WTC11 (cell line): ENCODE results near the gene VAMP2. TPM values are rescaled to one million over a fixed set of nuclear protein-coding genes. Genes with fewer than 3 reads are reported as not detected.

Experiments
- ATAC-seq: fragments of 200-7000 bp; cut with Tn5 transposase; 2 replicates; pipeline ENCODE4 v1.10.0; 2021; ENCODE audit warnings: mild to moderate bottlenecking, moderate library complexity
- CTCF ChIA-PET: fragments of 300-600 bp; sonication (Branson Sonifier 250); formaldehyde crosslinking; loops from one replicate; lab custom pipeline; 2021; ENCODE audit warnings: antibody characterized with exemption; lab: Charles Lee
- POLR2A ChIA-PET: fragments of 350-600 bp; sonication (Branson Sonifier 250); formaldehyde crosslinking; loops from one replicate; lab custom pipeline; 2021; ENCODE audit warnings: antibody characterized with exemption; lab: Charles Lee
- DNase-seq: peaks from one replicate; pipeline ENCODE4 v3.0.0; 2021; ENCODE audit warnings: low spot score
- H3K27ac Mint-ChIP-seq: 2 replicates; pipeline ENCODE4 v1.8.0; 2021; ENCODE audit warnings: mixed read lengths
- H3K27me3 Mint-ChIP-seq: 2 replicates; pipeline ENCODE4 v1.8.0; 2021; ENCODE audit warnings: low read depth, mild to moderate bottlenecking, moderate library complexity, mixed read lengths
- H3K36me3 Mint-ChIP-seq: 2 replicates; pipeline ENCODE4 v1.8.0; 2021; ENCODE audit warnings: mixed read lengths
- H3K4me1 Mint-ChIP-seq: 2 replicates; pipeline ENCODE4 v1.8.0; 2022; ENCODE audit warnings: mixed read lengths
- H3K4me3 Mint-ChIP-seq: 2 replicates; pipeline ENCODE4 v1.8.0; 2021; ENCODE audit warnings: mild to moderate bottlenecking, moderate library complexity, mixed read lengths
- H3K9me3 Mint-ChIP-seq: 2 replicates; pipeline ENCODE4 v1.8.0; 2021; ENCODE audit warnings: mixed read lengths
- E2F1 ChIP-seq: sonication (generic); formaldehyde crosslinking; IDR thresholded peaks from 2 replicates; pipeline ENCODE4 v1.8.0; 2022; ENCODE audit warnings: mild to moderate bottlenecking, missing genetic modification reagents
- ESRRA ChIP-seq: sonication (generic); formaldehyde crosslinking; IDR thresholded peaks from 2 replicates; pipeline ENCODE4 v1.8.1; 2022; ENCODE audit warnings: mild to moderate bottlenecking, missing genetic modification reagents, borderline replicate concordance
- ETV6 ChIP-seq: sonication (generic); formaldehyde crosslinking; IDR thresholded peaks from 2 replicates; pipeline ENCODE4 v1.8.1; 2022; ENCODE audit warnings: mild to moderate bottlenecking, missing genetic modification reagents
- FOXK1 ChIP-seq: sonication (generic); formaldehyde crosslinking; IDR thresholded peaks from 2 replicates; pipeline ENCODE4 v1.8.0; 2022; ENCODE audit warnings: mild to moderate bottlenecking, moderate library complexity, missing genetic modification reagents
- MAX ChIP-seq: sonication (generic); formaldehyde crosslinking; IDR thresholded peaks from 2 replicates; pipeline ENCODE4 v1.8.0; 2022; ENCODE audit warnings: mild to moderate bottlenecking, missing genetic modification reagents
- NR1H2 ChIP-seq: sonication (generic); formaldehyde crosslinking; IDR thresholded peaks from 2 replicates; pipeline ENCODE4 v1.9.0; 2021; ENCODE audit warnings: mild to moderate bottlenecking, moderate library complexity, missing genetic modification reagents
- PRDM15 ChIP-seq: sonication (generic); formaldehyde crosslinking; IDR thresholded peaks from 2 replicates; pipeline ENCODE4 v1.8.0; 2022; ENCODE audit warnings: missing genetic modification reagents
- PREB ChIP-seq: sonication (generic); formaldehyde crosslinking; IDR thresholded peaks from 2 replicates; pipeline ENCODE4 v1.8.1; 2022; ENCODE audit warnings: mild to moderate bottlenecking, missing genetic modification reagents, moderate library complexity, borderline replicate concordance
- TEAD4 ChIP-seq: sonication (generic); formaldehyde crosslinking; IDR thresholded peaks from 2 replicates; pipeline ENCODE4 v1.8.0; 2022; ENCODE audit warnings: mild to moderate bottlenecking, missing genetic modification reagents
- USF1 ChIP-seq: sonication (generic); formaldehyde crosslinking; IDR thresholded peaks from 2 replicates; pipeline ENCODE4 v1.8.0; 2022; ENCODE audit warnings: mild to moderate bottlenecking, missing genetic modification reagents
- ZNF232 ChIP-seq: sonication (generic); formaldehyde crosslinking; IDR thresholded peaks from 2 replicates; pipeline ENCODE4 v1.8.0; 2022; ENCODE audit warnings: mild to moderate bottlenecking, missing genetic modification reagents
- ZNF281 ChIP-seq: sonication (generic); formaldehyde crosslinking; IDR thresholded peaks from 2 replicates; pipeline ENCODE4 v1.8.0; 2023; ENCODE audit warnings: mild to moderate bottlenecking, missing genetic modification reagents
- total RNA-seq: library from RNA; stranded (reverse); gene quantifications from 3 replicates; pipeline ENCODE4 v1.2.3, GENCODE V29; 2021

Gene VAMP2
- total RNA-seq, 1 experiment from 2014 or later, result 27.4 TPM

- TF ChIP-seq FOXK1, result peak; percentile 41; the same call in 1 of the 2 replicates
Measured at GRCh38 chr17:8123695-8124349, 38.9 kb downstream of the VAMP2 start, which contains the start of gene HES7 (continued).

- Mint-ChIP-seq H3K27ac (no peak overlapping the region), H3K4me3 (peak overlapping the region; percentile 85), H3K9me3 (no peaks in the 10 kb centered on the region), H3K4me1 (peaks cover 23% of the 10 kb centered on the region), H3K36me3 (no peaks in the 10 kb centered on the region), H3K27me3 (peaks cover 71% of the 10 kb centered on the region)
- DNase-seq, result peak; percentile 35
- ATAC-seq, result no peak
- 0 out of 2 replicates have a peak, but pooled peaks have one; percentile 4 for TF ChIP-seq MAX (CRISPR knock-in tag)
- TF ChIP-seq ETV6 (CRISPR knock-in tag), result peak; percentile 32; the same call in 1 of the 2 replicates
- no peak for TF ChIP-seq NR1H2 (CRISPR knock-in tag)
- 0 out of 2 replicates have a peak, but pooled peaks have one; percentile 8 for TF ChIP-seq PRDM15 (CRISPR knock-in tag)
- CTCF ChIA-PET, result interaction anchor here (0.9 to 9.8 kb wide), 13 partner anchors 11 to 101 kb away, joined by 3 to 118 read pairs (median 6); partner anchors contain the start of gene AURKB
- POLR2A ChIA-PET, result interaction anchor here (0.6 to 2.5 kb wide), 8 partner anchors 11 to 194 kb away, joined by 3 to 7 read pairs (median 4); partner anchors contain the start of genes BORCS6 and PER1
Measured at GRCh38 chr17:8122924-8123694, 39.6 kb downstream of the VAMP2 start.

GRCh38 chr17:8122422-8122923, 40.3 kb downstream of the VAMP2 start:
- CTCF ChIA-PET, result interaction anchor here (0.7 to 9.8 kb wide), 18 partner anchors 12 to 191 kb away, joined by 3 to 118 read pairs (median 4); partner anchors contain the start of genes AURKB, CNTROB and TRAPPC1
- Mint-ChIP-seq H3K36me3 (no peaks in the 10 kb centered on the region), H3K9me3 (no peaks in the 10 kb centered on the region), H3K4me1 (peaks cover 23% of the 10 kb centered on the region), H3K4me3 (peak overlapping the region; percentile 85), H3K27ac (no peak overlapping the region), H3K27me3 (peaks cover 71% of the 10 kb centered on the region)
- DNase-seq, result peak; percentile 77
- POLR2A ChIA-PET, result interaction anchor here (0.6 to 2.5 kb wide), 8 partner anchors 11 to 210 kb away, joined by 3 to 9 read pairs (median 4); no protein-coding TSS in a partner anchor
- TF ChIP-seq USF1 (CRISPR knock-in tag) (0 out of 2 replicates have a peak, but pooled peaks have one; percentile 12), PREB (CRISPR knock-in tag) (no peak), ZNF232 (CRISPR knock-in tag) (0 out of 2 replicates have a peak, but pooled peaks have one; percentile 36), E2F1 (CRISPR knock-in tag) (no peak), ESRRA (CRISPR knock-in tag) (no peak), ZNF281 (CRISPR knock-in tag) (peak; percentile 83; the same call in 1 of the 2 replicates), TEAD4 (CRISPR knock-in tag) (no peak)
- no peak for ATAC-seq
